HG02759 (cell line): ENCODE measurements around the gene NOSIP.
A peak's percentile ranks its signal among the peaks of the same experiment; 100 is the strongest.

ENCODE experiments used
- ATAC-seq: cut with Tn5 transposase; IDR thresholded peaks from one replicate; pipeline ENCODE4 v1.9.1; 2021; ENCODE audit warnings: mild to moderate bottlenecking, moderate library complexity; ENCODE audit not compliant: unreplicated experiment

NOSIP gene

GRCh38 chr19:49595819-49596404 is 15.6 kb upstream of the NOSIP start:
- no peak for ATAC-seq

GRCh38 chr19:49594993-49595818 is 14.8 kb upstream of the NOSIP start:
- no peak for ATAC-seq

- ATAC-seq: no peak
These were observed 14.0 kb upstream of the NOSIP start for GRCh38 chr19:49594157-49594992.

GRCh38 chr19:49593233-49594113 is 13.1 kb upstream of the NOSIP start:
- peak; percentile 39 for ATAC-seq

- no peak for ATAC-seq
These were observed 12.3 kb upstream of the NOSIP start for GRCh38 chr19:49592486-49593232.

GRCh38 chr19:49591731-49592485 is 11.6 kb upstream of the NOSIP start:
- peak; percentile 1 for ATAC-seq

- peak; percentile 25 for ATAC-seq
These were observed 10.8 kb upstream of the NOSIP start, which contains the start of gene PRR12 for GRCh38 chr19:49590971-49591730. PRR12 (plus strand) TSS chr19:49591182; CDS start chr19:49591655, 473 bp downstream.

- ATAC-seq: peak; percentile 73
These were observed 10.0 kb upstream of the NOSIP start for GRCh38 chr19:49590071-49590970.

GRCh38 chr19:49589502-49589905 is 9.1 kb upstream of the NOSIP start:
- no peak for ATAC-seq

GRCh38 chr19:49588365-49589122 is 8.2 kb upstream of the NOSIP start:
- ATAC-seq: no peak

- ATAC-seq: no peak
These were observed 6.9 kb upstream of the NOSIP start for GRCh38 chr19:49587227-49587626.

GRCh38 chr19:49585023-49585422 is 4.7 kb upstream of the NOSIP start:
- ATAC-seq: no peak

- ATAC-seq: no peak
These were observed 2.9 kb upstream of the NOSIP start for GRCh38 chr19:49583239-49583638.

- ATAC-seq: no peak
These were observed 702 bp upstream of the NOSIP start, which contains the start of gene PRRG2 for GRCh38 chr19:49581007-49581508. PRRG2 (plus strand) TSS chr19:49581316; CDS start chr19:49583220, 1,904 bp downstream.

GRCh38 chr19:49579947-49580263 is 451 bp downstream of the NOSIP start:
- no peak for ATAC-seq

- ATAC-seq: no peak
These were observed 1.2 kb downstream of the NOSIP start for GRCh38 chr19:49579193-49579592.
